Measurements from ENCODE around the gene EIF4E2. TPM values are rescaled to one million over a fixed set of nuclear protein-coding genes. Genes with fewer than 3 reads are reported as not detected.

EIF4E2 gene
- 100 to 1,000 TPM in 1 of 2 donors, 10 to 100 TPM in 1; 99.5 to 109 TPM for total RNA-seq

- H3K4me3 ChIP-seq: peak within 1 kb of the TSS; percentile 92
- TF ChIP-seq CTCF (IDR thresholded peaks at IDR 0.05): peak; percentile 9
- H3K4me1 ChIP-seq: peaks cover 8% of the 10 kb centered on the region
- H3K36me3 ChIP-seq: no peaks in the 10 kb centered on the region
- intact Hi-C loops (cut with DNase I): loop anchor here (10.0 kb wide), 1 partner anchor 54 kb away; no protein-coding TSS in a partner anchor
- H3K27ac ChIP-seq: peak within 1 kb of the TSS; percentile 98
- no peaks in the 10 kb centered on the region for H3K9me3 ChIP-seq
- peak within 1 kb of the TSS; percentile 92 to 94 for H3K9ac ChIP-seq (ENCODE audit: low read depth in 2 of 2, low read length in 2 of 2)
- H3K27me3 ChIP-seq: no peaks in the 10 kb centered on the region
- DNase-seq: peak; percentile 94
These were observed at the start of gene EIF4E2, which contains the start of gene TIGD1 for GRCh38 chr2:232550354-232551249. EIF4E2 (plus strand) TSS chr2:232550689; CDS start chr2:232550725, 36 bp downstream. TIGD1 (minus strand) TSS chr2:232550557; CDS start chr2:232549882, 675 bp downstream.

GRCh38 chr2:232501331-232501771 lies 49.1 kb upstream of the EIF4E2 start:
- H3K4me1 ChIP-seq: no peaks in the 10 kb centered on the region
- no peak for TF ChIP-seq CTCF (IDR thresholded peaks at IDR 0.05)
- no peaks in the 10 kb centered on the region for H3K36me3 ChIP-seq
- intact Hi-C loops (cut with DNase I): no loop called here
- no peak overlapping the region for H3K4me3 ChIP-seq
- DNase-seq: no peak
- no peak overlapping the region for H3K27ac ChIP-seq
- no peak overlapping the region for H3K9ac ChIP-seq (ENCODE audit: low read depth in 2 of 2, low read length in 2 of 2)
- no peaks in the 10 kb centered on the region for H3K9me3 ChIP-seq
- H3K27me3 ChIP-seq: peaks cover 28% of the 10 kb centered on the region

- Histone ChIP-seq H3K4me3 (no peak overlapping the region), H3K36me3 (no peaks in the 10 kb centered on the region), H3K27ac (no peak overlapping the region), H3K9me3 (no peaks in the 10 kb centered on the region), H3K27me3 (peaks cover 28% of the 10 kb centered on the region), H3K9ac (ENCODE audit: low read depth in 2 of 2, low read length in 2 of 2) (no peak overlapping the region), H3K4me1 (no peaks in the 10 kb centered on the region)
- TF ChIP-seq CTCF (IDR thresholded peaks at IDR 0.05): no peak
- intact Hi-C loops (cut with DNase I): no loop called here
- no peak for DNase-seq
These were observed 48.6 kb upstream of the EIF4E2 start for GRCh38 chr2:232501794-232502390.

GRCh38 chr2:232502511-232502910 lies 48.0 kb upstream of the EIF4E2 start:
- Histone ChIP-seq H3K9me3 (no peaks in the 10 kb centered on the region), H3K9ac (ENCODE audit: low read depth in 2 of 2, low read length in 2 of 2) (no peak overlapping the region), H3K27ac (no peak overlapping the region), H3K4me1 (no peaks in the 10 kb centered on the region), H3K36me3 (no peaks in the 10 kb centered on the region), H3K4me3 (no peak overlapping the region), H3K27me3 (peaks cover 28% of the 10 kb centered on the region)
- TF ChIP-seq CTCF (IDR thresholded peaks at IDR 0.05): no peak
- DNase-seq: no peak
- intact Hi-C loops (cut with DNase I): no loop called here

GRCh38 chr2:232502911-232503808 lies 47.3 kb upstream of the EIF4E2 start:
- Histone ChIP-seq H3K36me3 (no peaks in the 10 kb centered on the region), H3K27ac (no peak overlapping the region), H3K4me3 (peak overlapping the region; percentile 30), H3K9ac (ENCODE audit: low read depth in 2 of 2, low read length in 2 of 2) (no peak overlapping the region), H3K9me3 (no peaks in the 10 kb centered on the region), H3K4me1 (no peaks in the 10 kb centered on the region), H3K27me3 (peaks cover 28% of the 10 kb centered on the region)
- intact Hi-C loops (cut with DNase I): no loop called here
- no peak for DNase-seq
- TF ChIP-seq CTCF (IDR thresholded peaks at IDR 0.05): no peak

Measured in colonic mucosa (tissue), 4 donors.